SU-DHL-6 (cell line): Measurements from ENCODE around the gene SRD5A3.

Experiments used
- H2AFZ ChIP-seq: fragments of 200-600 bp; sonication (generic); 2 replicates; pipeline ENCODE4 v1.6.1; 2014; ENCODE audit warnings: low read depth, mild to moderate bottlenecking, moderate library complexity, mixed read lengths, antibody characterized with exemption, low read length; ENCODE audit not compliant: severe bottlenecking
- H3F3A ChIP-seq: fragments of 200-600 bp; shearing (Covaris generic); 2 replicates; pipeline ENCODE4 v1.6.0; 2016; ENCODE audit warnings: antibody characterized with exemption, mild to moderate bottlenecking; ENCODE audit not compliant: insufficient read depth
- H3K27ac ChIP-seq: fragments of 200-600 bp; sonication (generic); 2 replicates; pipeline ENCODE4 v1.5.1; 2016; ENCODE audit warnings: low read depth, mild to moderate bottlenecking, low read length, moderate library complexity, mixed read lengths
- H3K27me3 ChIP-seq: fragments of 200-600 bp; sonication (generic), shearing (Covaris generic); 2 replicates; pipeline ENCODE4 v1.6.0; 2014; ENCODE audit warnings: mild to moderate bottlenecking, low read length
- H3K36me3 ChIP-seq: fragments of 200-600 bp; sonication (generic); 2 replicates; pipeline ENCODE4 v1.6.1; 2014; ENCODE audit warnings: mild to moderate bottlenecking, low read length, mixed read lengths
- H3K4me2 ChIP-seq: fragments of 300-600, 200-600 bp; shearing (Covaris generic), sonication (generic); 2 replicates; pipeline ENCODE4 v1.6.0; 2014; ENCODE audit warnings: low read length, low read depth, mild to moderate bottlenecking; ENCODE audit not compliant: poor library complexity, severe bottlenecking
- H3K4me3 ChIP-seq: fragments of 200-600 bp; sonication (generic); 2 replicates; pipeline ENCODE4 v1.5.1; 2014; ENCODE audit warnings: antibody characterized with exemption, low read length, mild to moderate bottlenecking, mixed read lengths; ENCODE audit not compliant: insufficient read depth, poor library complexity, severe bottlenecking
- H3K79me2 ChIP-seq: fragments of 200-600 bp; sonication (generic); 2 replicates; pipeline ENCODE4 v1.6.1; 2014; ENCODE audit warnings: mild to moderate bottlenecking, low read length, moderate library complexity; ENCODE audit not compliant: insufficient read depth
- H3K9ac ChIP-seq: fragments of 200-600 bp; sonication (generic); 2 replicates; pipeline ENCODE4 v1.7.0; 2014; ENCODE audit warnings: mild to moderate bottlenecking, low read length
- H3K9me2 ChIP-seq: fragments of 200-600 bp; sonication (generic); replicated peaks from 2 replicates; pipeline ENCODE4 v1.6.1; 2014; ENCODE audit warnings: low read length; ENCODE audit not compliant: insufficient read depth
- H3K9me3 ChIP-seq: fragments of 200-600 bp; sonication (generic); 2 replicates; pipeline ENCODE4 v1.6.1; 2014; ENCODE audit warnings: low read length, mixed read lengths; ENCODE audit not compliant: insufficient read depth
- H4K20me1 ChIP-seq: fragments of 200-600 bp; sonication (generic); 2 replicates; pipeline ENCODE4 v1.6.1; 2014; ENCODE audit warnings: low read depth, mild to moderate bottlenecking, antibody characterized with exemption, low read length, moderate library complexity, mixed read lengths
- CTCF ChIP-seq: fragments of 200-600 bp; sonication (generic); IDR thresholded peaks from one replicate; pipeline ENCODE4 v1.5.1; 2017; ENCODE audit warnings: antibody characterized with exemption, mild to moderate bottlenecking, low read length, moderate library complexity; ENCODE audit not compliant: insufficient read depth, poor library complexity, severe bottlenecking
- EZH2phosphoT487 ChIP-seq: fragments of 200-600 bp; sonication (generic), shearing (Covaris generic); conservative IDR thresholded peaks from 2 replicates; pipeline ENCODE4 v1.6.1; 2018; ENCODE audit warnings: mild to moderate bottlenecking, antibody characterized with exemption, low read length, moderate library complexity, mixed read lengths

The SRD5A3 gene

GRCh38 chr4:55312489-55313101 lies 33.4 kb upstream of the SRD5A3 start:
- Histone ChIP-seq H4K20me1 (no peaks in the 10 kb centered on the region), H3K36me3 (no peaks in the 10 kb centered on the region), H3F3A (no peaks in the 10 kb centered on the region), H3K9me3 (no peaks in the 10 kb centered on the region), H3K27ac (no peak overlapping the region), H3K9ac (no peak overlapping the region), H2AFZ (no peak overlapping the region), H3K79me2 (no peaks in the 10 kb centered on the region), H3K27me3 (no peaks in the 10 kb centered on the region), H3K9me2 (no peaks in the 10 kb centered on the region), H3K4me2 (no peak overlapping the region), H3K4me3 (no peak overlapping the region)
- TF ChIP-seq CTCF, result no peak
- no peak for TF ChIP-seq EZH2phosphoT487

- Histone ChIP-seq H3K9me2 (no peaks in the 10 kb centered on the region), H3K36me3 (no peaks in the 10 kb centered on the region), H3K4me2 (no peak overlapping the region), H3K79me2 (no peaks in the 10 kb centered on the region), H3K4me3 (no peak overlapping the region), H3K9me3 (no peaks in the 10 kb centered on the region), H3K27ac (no peak overlapping the region), H2AFZ (no peak overlapping the region), H3K9ac (no peak overlapping the region), H4K20me1 (no peaks in the 10 kb centered on the region), H3F3A (no peaks in the 10 kb centered on the region), H3K27me3 (no peaks in the 10 kb centered on the region)
- TF ChIP-seq CTCF (no peak), EZH2phosphoT487 (no peak)
Measured at GRCh38 chr4:55314141-55314820, 31.8 kb upstream of the SRD5A3 start.

GRCh38 chr4:55318175-55319129 lies 27.6 kb upstream of the SRD5A3 start:
- H3K9ac ChIP-seq, result no peak overlapping the region
- H3K27ac ChIP-seq, result no peak overlapping the region
- TF ChIP-seq EZH2phosphoT487, result no peak
- no peak for TF ChIP-seq CTCF
- H3K79me2 ChIP-seq, result no peaks in the 10 kb centered on the region
- H3F3A ChIP-seq, result no peaks in the 10 kb centered on the region
- H2AFZ ChIP-seq, result no peak overlapping the region
- no peak overlapping the region for H3K4me3 ChIP-seq
- H3K4me2 ChIP-seq, result no peak overlapping the region
- no peaks in the 10 kb centered on the region for H3K9me2 ChIP-seq
- H3K36me3 ChIP-seq, result no peaks in the 10 kb centered on the region
- no peaks in the 10 kb centered on the region for H4K20me1 ChIP-seq
- H3K27me3 ChIP-seq, result no peaks in the 10 kb centered on the region
- H3K9me3 ChIP-seq, result no peaks in the 10 kb centered on the region
